ENCODE results near the gene TP63.

TP63 gene

GRCh38 chr3:189830401-189830800 is 199.2 kb downstream of the TP63 start:
- DNase-seq, result peak; percentile 60

- peak; percentile 34 for DNase-seq
Observed at GRCh38 chr3:189833266-189833665, 202.1 kb downstream of the TP63 start.

GRCh38 chr3:189833996-189834395 is 202.8 kb downstream of the TP63 start:
- DNase-seq, result peak; percentile 100

GRCh38 chr3:189834462-189834861 is 203.3 kb downstream of the TP63 start:
- DNase-seq, result peak; percentile 63

GRCh38 chr3:189836795-189837194 is 205.6 kb downstream of the TP63 start:
- no peak for DNase-seq

- DNase-seq, result no peak
Observed at GRCh38 chr3:189838291-189838690, 207.1 kb downstream of the TP63 start.

- DNase-seq, result no peak
Observed at GRCh38 chr3:189839576-189839975, 208.4 kb downstream of the TP63 start.

- no peak for DNase-seq
Observed at GRCh38 chr3:189841473-189842205, 210.4 kb downstream of the TP63 start.

GRCh38 chr3:189842681-189843602 is 211.8 kb downstream of the TP63 start:
- DNase-seq, result peak; percentile 98

- DNase-seq, result no peak
Observed at GRCh38 chr3:189845069-189845468, 213.9 kb downstream of the TP63 start.

GRCh38 chr3:189848395-189849040 is 217.3 kb downstream of the TP63 start:
- DNase-seq, result no peak

- DNase-seq, result no peak
Observed at GRCh38 chr3:189849262-189849661, 218.1 kb downstream of the TP63 start.

- DNase-seq, result no peak
Observed at GRCh38 chr3:189851682-189852081, 220.5 kb downstream of the TP63 start.

- no peak for DNase-seq
Observed at GRCh38 chr3:189853906-189854305, 222.7 kb downstream of the TP63 start.

- DNase-seq, result no peak
Observed at GRCh38 chr3:189860296-189860695, 229.1 kb downstream of the TP63 start.

- DNase-seq, result no peak
Observed at GRCh38 chr3:189862385-189862998, 231.3 kb downstream of the TP63 start.

GRCh38 chr3:189863031-189863430 is 231.8 kb downstream of the TP63 start:
- no peak for DNase-seq

- DNase-seq, result no peak
Observed at GRCh38 chr3:189868061-189868460, 236.9 kb downstream of the TP63 start.

- no peak for DNase-seq
Observed at GRCh38 chr3:189869165-189869564, 238.0 kb downstream of the TP63 start.

GRCh38 chr3:189871418-189871817 is 240.2 kb downstream of the TP63 start:
- no peak for DNase-seq

- DNase-seq, result no peak
Observed at GRCh38 chr3:189883113-189883753, 252.0 kb downstream of the TP63 start.

- DNase-seq, result no peak
Observed at GRCh38 chr3:189890496-189890895, 259.3 kb downstream of the TP63 start.

GRCh38 chr3:189896533-189896932 is 265.3 kb downstream of the TP63 start:
- DNase-seq, result no peak
